Neuron (in vitro differentiated cells): ENCODE data around the gene ZNF169.
"Not testable (repeated sequence)": the region's sequence is repeated elsewhere in the genome, so short reads cannot be mapped to it uniquely, and the experiment has no call there.

Experiments
- H2AFZ ChIP-seq: one replicate; pipeline ENCODE4 v1.6.1; 2013; ENCODE audit warnings: low read depth, mild to moderate bottlenecking, inconsistent platforms, low read length, moderate library complexity
- H3K27me3 ChIP-seq: one replicate; pipeline ENCODE4 v1.6.1; 2013; ENCODE audit warnings: low read length; ENCODE audit not compliant: insufficient read depth
- H3K36me3 ChIP-seq: one replicate; pipeline ENCODE4 v1.6.1; 2013; ENCODE audit warnings: low read length; ENCODE audit not compliant: insufficient read depth
- H3K4me1 ChIP-seq: one replicate; pipeline ENCODE4 v1.6.1; 2013; ENCODE audit warnings: low read length; ENCODE audit not compliant: insufficient read depth
- H3K4me3 ChIP-seq: 2 replicates; pipeline ENCODE4 v1.5.1; 2013; ENCODE audit warnings: mild to moderate bottlenecking, low read length, moderate library complexity
- H3K9me3 ChIP-seq: one replicate; pipeline ENCODE4 v1.6.1; 2013; ENCODE audit warnings: low read length

Gene ZNF169

GRCh38 chr9:94265626-94266402 lies 6.7 kb downstream of the ZNF169 start:
- H3K36me3 ChIP-seq, H3K4me3 ChIP-seq, H3K4me1 ChIP-seq, H3K27me3 ChIP-seq, H3K9me3 ChIP-seq, H2AFZ ChIP-seq: not testable (repeated sequence)

- no peaks in the 10 kb centered on the region for H3K4me1 ChIP-seq
- H3K36me3 ChIP-seq: peaks cover 5% of the 10 kb centered on the region
- H3K4me3 ChIP-seq: no peak overlapping the region
- peaks cover 6% of the 10 kb centered on the region for H3K9me3 ChIP-seq
- no peaks in the 10 kb centered on the region for H3K27me3 ChIP-seq
- no peak overlapping the region for H2AFZ ChIP-seq
Observed at GRCh38 chr9:94269264-94269663, 10.2 kb downstream of the ZNF169 start.

DNA sequence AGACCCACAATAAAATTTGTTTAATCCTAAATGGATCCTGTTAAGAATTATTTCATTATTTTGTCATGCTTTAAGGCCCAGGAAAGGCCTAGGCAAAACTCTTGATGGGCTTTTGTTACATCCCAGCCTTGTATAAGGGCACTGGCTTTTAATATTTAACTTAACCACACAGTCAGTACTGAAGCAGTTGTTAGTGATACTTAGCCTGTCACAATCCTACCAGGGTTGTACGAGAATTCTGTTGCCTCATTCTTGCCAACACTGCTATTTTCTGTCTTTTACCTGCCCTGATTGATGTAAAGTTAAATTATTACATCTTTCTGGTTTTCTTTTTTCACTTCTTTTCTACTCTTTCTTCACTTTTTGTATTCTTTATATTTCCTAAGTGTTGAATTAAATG lies 10.9 kb downstream of the ZNF169 start:
- Histone ChIP-seq H3K9me3 (peaks cover 6% of the 10 kb centered on the region), H3K4me1 (no peaks in the 10 kb centered on the region), H3K4me3 (no peak overlapping the region), H3K36me3 (no peaks in the 10 kb centered on the region), H2AFZ (no peak overlapping the region), H3K27me3 (no peaks in the 10 kb centered on the region)

GRCh38 chr9:94277029-94277428 lies 17.9 kb downstream of the ZNF169 start:
- not testable (repeated sequence) for H3K9me3 ChIP-seq, H2AFZ ChIP-seq, H3K4me1 ChIP-seq, H3K4me3 ChIP-seq, H3K27me3 ChIP-seq
- peaks cover 14% of the 10 kb centered on the region for H3K36me3 ChIP-seq

- H3K36me3 ChIP-seq: peaks cover 14% of the 10 kb centered on the region
- no peaks in the 10 kb centered on the region for H3K27me3 ChIP-seq
- H3K9me3 ChIP-seq: peaks cover 9% of the 10 kb centered on the region
- no peak overlapping the region for H2AFZ ChIP-seq
- H3K4me1 ChIP-seq: no peaks in the 10 kb centered on the region
- H3K4me3 ChIP-seq: no peak overlapping the region
Observed at GRCh38 chr9:94277885-94278536, 18.9 kb downstream of the ZNF169 start.

- Histone ChIP-seq H3K36me3 (peaks cover 14% of the 10 kb centered on the region), H3K27me3 (no peaks in the 10 kb centered on the region), H2AFZ (no peak overlapping the region), H3K9me3 (peaks cover 9% of the 10 kb centered on the region), H3K4me1 (no peaks in the 10 kb centered on the region), H3K4me3 (no peak overlapping the region)
Observed at GRCh38 chr9:94280409-94280989, 21.4 kb downstream of the ZNF169 start.

DNA sequence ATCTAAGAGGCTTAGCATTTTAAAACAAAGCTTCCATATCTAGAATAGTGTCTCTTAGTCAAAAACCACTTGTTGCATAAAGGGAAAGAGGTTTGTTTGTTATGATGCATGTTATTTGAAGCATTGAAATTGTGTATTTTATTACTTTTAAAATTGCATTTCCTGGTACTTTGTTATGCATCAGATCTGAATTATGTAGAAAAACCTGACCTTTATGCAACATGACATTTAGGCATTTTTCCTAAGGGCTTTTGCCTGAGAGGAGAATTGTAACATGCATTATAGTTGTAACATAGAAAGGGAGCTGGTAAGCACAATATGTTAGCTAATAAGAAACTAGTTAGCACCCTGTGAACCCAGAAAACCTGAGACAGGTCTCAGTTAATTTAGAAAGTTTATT lies 22.0 kb downstream of the ZNF169 start:
- Histone ChIP-seq H2AFZ (no peak overlapping the region), H3K36me3 (peaks cover 14% of the 10 kb centered on the region), H3K27me3 (no peaks in the 10 kb centered on the region), H3K9me3 (peaks cover 9% of the 10 kb centered on the region), H3K4me1 (no peaks in the 10 kb centered on the region), H3K4me3 (no peak overlapping the region)

DNA sequence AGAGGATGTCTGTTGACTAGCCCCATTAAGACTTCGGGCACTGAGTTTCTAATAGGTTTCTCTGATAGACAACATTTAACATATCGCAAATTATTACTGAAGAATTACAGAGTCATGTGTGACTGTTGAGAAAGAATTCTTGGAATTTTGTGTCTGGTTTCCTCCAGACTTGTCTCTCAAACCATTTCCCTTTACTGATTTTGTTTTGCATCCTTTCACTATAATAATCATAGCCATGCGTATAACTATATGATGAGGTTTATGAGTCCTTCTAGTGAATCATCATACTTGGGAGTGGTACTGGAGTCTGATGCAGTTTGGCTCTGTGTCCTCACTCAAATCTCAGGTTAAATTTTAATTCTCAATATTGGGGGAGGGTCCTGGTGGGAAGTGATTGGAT lies 27.0 kb downstream of the ZNF169 start:
- no peak overlapping the region for H3K4me3 ChIP-seq
- no peaks in the 10 kb centered on the region for H3K27me3 ChIP-seq
- H3K36me3 ChIP-seq: no peaks in the 10 kb centered on the region
- H3K4me1 ChIP-seq: no peaks in the 10 kb centered on the region
- H3K9me3 ChIP-seq: peaks cover under 1% of the 10 kb centered on the region
- H2AFZ ChIP-seq: no peak overlapping the region

GRCh38 chr9:94287877-94288513 lies 28.9 kb downstream of the ZNF169 start:
- no peak overlapping the region for H3K4me3 ChIP-seq
- H3K9me3 ChIP-seq: peaks cover 6% of the 10 kb centered on the region
- H3K4me1 ChIP-seq: no peaks in the 10 kb centered on the region
- peaks cover 5% of the 10 kb centered on the region for H3K36me3 ChIP-seq
- no peak overlapping the region for H2AFZ ChIP-seq
- no peaks in the 10 kb centered on the region for H3K27me3 ChIP-seq

- H2AFZ ChIP-seq: no peak overlapping the region
- H3K4me3 ChIP-seq: no peak overlapping the region
- H3K9me3 ChIP-seq: peaks cover 6% of the 10 kb centered on the region
- H3K4me1 ChIP-seq: no peaks in the 10 kb centered on the region
- H3K36me3 ChIP-seq: peaks cover 6% of the 10 kb centered on the region
- H3K27me3 ChIP-seq: no peaks in the 10 kb centered on the region
Observed at GRCh38 chr9:94289691-94290090, 30.6 kb downstream of the ZNF169 start.

DNA sequence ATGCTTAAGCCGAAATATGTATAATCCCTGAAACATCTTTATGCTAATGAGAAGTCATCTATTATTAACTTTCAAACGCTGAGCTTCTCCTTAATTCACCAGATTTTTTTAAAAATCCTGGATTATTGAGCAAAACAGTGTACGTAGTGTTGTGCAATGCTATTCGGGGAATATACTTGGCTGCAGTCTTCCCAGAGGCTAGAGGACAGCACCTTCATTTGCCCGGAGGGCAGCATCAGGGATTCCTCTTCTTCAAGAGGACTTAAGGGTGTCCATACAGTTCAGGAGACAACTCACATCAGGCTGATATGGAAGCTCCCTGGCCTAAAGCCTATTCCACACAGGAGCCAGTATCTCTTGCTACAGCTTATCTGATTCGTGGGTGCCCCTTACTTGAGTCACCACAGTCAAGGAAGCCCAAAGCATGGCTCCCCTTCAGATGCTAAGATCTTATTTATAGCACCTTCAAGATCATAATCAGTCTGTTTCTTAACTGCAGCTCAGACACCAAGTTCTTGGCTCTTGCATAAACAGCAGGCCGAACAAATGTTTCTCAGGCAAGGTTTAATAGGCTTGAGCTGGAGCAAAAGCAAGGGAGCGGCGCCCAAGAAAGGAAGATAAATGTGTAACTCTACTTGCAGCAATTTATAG lies 40.0 kb downstream of the ZNF169 start:
- Histone ChIP-seq H3K9me3 (no peaks in the 10 kb centered on the region), H3K36me3 (no peaks in the 10 kb centered on the region), H3K4me3 (no peak overlapping the region), H3K27me3 (no peaks in the 10 kb centered on the region), H2AFZ (no peak overlapping the region), H3K4me1 (peaks cover under 1% of the 10 kb centered on the region)

DNA sequence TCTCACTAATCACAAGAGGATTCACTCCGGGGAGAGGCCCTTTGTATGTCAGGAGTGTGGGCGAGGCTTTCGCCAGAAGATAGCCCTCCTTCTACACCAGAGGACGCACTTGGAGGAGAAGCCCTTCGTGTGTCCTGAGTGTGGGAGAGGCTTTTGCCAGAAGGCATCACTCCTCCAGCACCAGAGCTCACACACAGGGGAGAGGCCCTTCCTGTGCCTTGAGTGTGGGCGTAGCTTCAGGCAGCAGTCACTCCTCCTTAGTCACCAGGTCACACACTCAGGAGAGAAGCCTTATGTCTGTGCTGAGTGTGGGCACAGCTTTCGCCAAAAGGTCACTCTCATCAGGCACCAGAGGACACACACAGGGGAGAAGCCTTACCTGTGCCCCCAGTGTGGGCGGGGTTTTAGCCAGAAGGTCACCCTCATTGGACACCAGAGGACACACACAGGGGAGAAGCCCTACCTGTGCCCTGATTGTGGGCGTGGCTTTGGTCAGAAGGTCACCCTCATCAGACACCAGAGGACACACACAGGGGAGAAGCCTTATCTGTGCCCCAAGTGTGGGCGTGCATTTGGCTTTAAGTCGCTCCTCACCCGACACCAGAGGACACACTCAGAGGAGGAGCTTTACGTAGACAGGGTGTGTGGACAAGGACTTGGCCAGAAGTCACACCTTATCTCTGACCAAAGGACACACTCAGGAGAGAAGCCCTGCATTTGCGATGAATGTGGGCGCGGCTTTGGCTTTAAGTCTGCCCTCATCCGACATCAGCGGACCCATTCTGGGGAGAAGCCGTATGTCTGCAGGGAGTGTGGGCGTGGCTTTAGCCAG lies 41.6 kb downstream of the ZNF169 start:
- Histone ChIP-seq H3K27me3 (no peaks in the 10 kb centered on the region), H3K4me1 (peaks cover 6% of the 10 kb centered on the region), H3K36me3 (no peaks in the 10 kb centered on the region), H3K9me3 (no peaks in the 10 kb centered on the region), H2AFZ (no peak overlapping the region), H3K4me3 (no peak overlapping the region)
